Stimulated activated CD4-positive, alpha-beta T cell treated with anti-CD3 and anti-CD28 coated beads, Interleukin-4, amount 100 ng/mL, for 1 hour (primary cell): ENCODE results near the gene SLC22A2.
"Not testable (repeated sequence)": the region's sequence is repeated elsewhere in the genome, so short reads cannot be mapped to it uniquely, and the experiment has no call there.

Source experiments
- DNase-seq: peaks from one replicate; pipeline ENCODE4 v3.0.0-alpha.2; 2020

The SLC22A2 gene

DNA sequence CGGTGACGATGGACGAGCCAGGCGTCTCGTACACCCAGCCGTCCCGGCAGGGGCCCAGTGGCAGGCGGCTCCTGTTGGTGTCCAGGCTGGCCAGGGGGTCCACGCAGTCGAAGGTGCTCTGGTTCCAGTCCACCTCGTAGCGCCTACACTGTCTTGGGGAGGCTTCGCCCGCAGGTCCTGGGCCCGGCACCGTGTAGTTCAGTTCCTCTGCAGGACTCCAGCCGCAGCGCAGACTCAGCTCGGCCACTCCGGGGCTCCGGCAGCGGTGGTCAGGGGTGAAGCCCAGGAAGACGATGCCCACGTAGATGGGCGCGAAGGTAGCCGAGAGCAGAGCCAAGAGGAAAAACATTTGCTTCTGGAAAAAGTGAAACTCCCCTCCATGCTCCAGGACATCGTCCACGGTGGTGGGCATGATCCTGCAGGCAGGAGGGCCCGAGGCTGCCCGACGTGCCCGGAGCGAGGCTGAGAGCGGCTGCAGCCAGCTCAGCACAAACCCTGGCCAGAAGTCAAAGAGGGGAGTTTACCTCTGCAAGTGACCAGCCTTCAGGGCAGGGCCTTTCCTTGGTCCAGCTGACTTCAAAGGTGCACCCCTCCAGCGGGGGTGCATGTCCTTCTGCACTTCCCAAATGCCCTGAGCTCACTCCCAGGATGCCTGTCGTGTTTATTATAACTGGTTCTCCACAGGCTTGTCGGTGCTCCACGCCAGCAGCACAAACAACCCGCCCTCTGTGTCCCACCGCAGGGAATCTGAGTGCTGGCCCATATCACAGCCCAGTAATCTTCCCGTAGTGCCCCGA is at the start of gene SLC22A2:
Gene SLC22A2, minus strand, starts transcription at position 476 of the 797 bp plus-strand sequence. Its CDS starts 64 bp downstream, at position 412.
- no peak for DNase-seq

DNA sequence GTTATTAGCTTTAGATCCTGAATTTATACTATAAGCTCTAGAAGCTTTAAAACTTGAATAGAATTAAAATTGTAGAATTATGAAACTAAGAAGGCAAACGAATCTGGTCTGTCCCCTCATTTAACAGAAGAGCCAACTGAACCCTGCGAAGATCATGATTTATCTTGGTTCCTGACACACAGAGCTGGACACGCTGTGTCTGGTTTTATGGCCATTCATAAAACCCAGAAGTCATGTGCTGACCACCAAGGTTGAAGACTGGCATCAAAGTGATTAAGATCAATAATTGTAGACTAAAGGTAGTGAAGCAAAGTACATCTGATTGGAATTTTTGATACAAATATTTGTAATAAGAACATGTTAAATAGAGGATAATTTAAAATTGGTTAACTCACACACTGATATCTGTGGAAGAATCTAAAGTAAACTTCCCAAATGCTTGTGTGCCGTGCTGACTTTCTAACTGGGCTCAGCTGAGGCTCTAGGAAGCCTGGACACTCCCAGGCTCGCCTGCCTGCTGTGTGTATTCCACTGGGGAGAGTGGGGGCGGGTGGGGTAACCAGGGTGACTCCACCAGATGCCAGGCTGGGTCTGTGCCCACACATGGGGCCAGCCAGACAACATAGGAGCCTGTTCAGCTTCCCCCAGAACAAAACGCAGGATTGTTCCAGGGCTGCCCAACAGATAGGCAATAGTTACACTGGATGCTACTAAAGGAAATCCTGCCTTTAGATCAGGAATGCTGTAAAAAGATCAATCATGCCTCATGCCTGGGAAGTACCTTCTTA is 47.5 kb upstream of the SLC22A2 start:
- DNase-seq, result no peak

DNA sequence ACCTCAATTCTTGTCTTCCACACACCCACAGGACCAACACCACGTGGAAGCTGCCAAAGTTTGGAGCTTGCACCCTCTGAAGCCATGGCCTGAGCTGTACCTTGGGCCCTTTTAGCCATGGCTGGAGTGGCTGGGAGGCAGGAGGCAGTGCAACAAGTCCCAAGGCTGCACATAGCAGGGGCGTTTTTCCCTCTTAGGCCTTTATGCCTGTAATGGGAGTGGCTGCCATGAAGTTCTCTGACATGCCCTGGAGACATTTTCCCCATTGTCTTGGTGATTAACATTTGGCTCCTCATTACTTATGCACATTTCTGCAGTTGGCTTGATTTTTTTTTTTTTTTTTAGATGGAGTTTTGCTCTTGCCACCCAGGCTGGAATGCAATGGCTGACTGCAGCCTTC is 45.2 kb upstream of the SLC22A2 start:
- DNase-seq, result no peak

DNA sequence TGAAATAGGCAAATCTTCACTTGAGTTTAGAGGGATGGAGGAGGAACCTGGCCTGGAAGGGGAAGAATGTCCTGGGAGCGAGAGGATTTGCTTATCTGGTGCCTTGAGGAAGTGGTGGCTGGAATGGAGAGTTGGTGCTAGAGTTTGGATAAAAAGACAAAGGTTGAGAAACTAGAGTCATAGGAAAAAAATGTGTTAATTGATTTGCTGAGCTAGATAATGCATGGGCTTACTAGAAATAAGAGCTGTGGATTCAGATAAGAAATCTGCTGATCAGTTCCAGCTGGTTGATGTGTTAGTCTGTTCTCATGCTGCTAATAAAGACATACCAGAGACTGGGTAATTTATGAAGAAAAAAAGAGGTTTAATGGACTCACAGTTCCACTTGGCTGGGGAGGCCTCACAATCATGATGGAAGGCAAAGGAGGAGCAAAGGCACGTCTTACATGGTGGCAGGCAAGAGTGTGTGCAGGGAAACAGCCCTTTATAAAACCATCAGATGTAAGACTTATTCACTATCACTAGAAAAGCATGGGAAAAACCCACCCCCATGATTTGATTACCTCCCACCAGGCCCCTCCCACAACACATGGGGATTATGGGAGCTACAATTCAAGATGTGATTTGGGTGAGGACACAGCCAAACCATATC is 43.9 kb upstream of the SLC22A2 start:
- not testable (repeated sequence) for DNase-seq

DNA sequence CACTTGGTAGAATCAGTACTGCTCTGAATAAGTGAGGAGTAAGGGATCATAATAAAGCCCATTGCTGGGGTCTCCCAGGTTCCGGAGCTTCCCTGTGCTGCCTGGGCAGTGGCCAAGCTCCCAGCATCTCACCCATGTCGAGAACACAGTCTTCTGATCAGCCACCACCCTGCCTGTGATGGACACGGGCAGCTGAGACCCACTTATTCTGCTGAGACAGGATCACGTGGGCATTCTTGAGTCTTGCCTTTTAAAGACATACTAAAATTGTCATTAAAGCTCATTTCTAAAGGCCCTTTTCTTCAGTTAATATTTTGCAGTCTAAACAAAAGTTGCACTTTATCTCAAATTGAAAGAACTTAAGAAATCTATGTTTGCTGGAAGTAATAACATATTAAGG is 42.7 kb upstream of the SLC22A2 start:
- no peak for DNase-seq

DNA sequence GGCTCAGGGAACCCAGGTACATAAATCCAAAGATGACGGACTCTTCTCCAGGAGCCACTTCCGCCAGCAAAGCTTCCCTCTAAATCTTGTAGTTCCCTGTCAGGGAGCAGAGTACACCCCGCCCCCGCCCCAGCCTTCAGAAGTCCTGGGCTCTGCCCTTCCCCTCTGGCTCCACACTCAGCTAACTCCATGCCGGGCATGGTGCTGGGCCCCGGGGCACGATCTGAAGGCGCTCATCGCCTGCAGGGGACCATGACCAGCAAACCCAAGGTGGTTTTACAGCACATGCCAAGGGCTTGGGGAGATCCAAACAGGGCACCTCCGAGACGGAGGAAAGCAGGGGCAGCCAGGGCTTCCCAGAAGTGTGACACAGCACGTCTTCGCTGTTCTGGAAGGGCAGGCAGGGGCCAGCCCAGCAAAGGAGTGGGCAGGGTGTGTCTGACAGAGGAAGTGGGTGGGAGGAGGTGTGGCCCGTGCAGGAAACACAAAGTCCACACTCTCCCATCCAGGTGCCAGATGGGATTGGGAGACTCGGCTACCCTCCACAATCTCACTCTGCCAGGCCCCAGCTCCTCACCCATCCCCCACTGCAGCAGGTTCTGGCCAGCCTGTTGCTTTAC is 41.6 kb upstream of the SLC22A2 start:
- no peak for DNase-seq

DNA sequence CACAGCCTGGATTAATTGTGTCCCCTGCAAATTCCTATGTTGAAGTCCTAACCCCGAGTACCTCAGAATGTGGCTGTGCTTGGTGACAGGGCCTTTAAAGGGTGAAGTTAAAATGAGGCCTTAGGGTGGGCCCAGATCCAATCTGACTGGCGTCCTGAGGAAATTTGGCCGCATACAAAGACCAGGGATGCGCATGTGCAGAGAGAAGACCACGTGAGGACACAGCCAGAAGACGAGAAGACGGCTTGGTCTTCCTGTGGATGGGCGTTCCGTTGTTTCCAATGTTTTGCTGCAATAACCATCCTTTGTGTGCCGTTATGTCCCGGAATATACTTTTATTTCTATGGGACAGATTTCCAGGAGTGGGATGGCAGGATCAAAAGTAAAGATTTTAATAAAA is 40.9 kb upstream of the SLC22A2 start:
- DNase-seq, result no peak

DNA sequence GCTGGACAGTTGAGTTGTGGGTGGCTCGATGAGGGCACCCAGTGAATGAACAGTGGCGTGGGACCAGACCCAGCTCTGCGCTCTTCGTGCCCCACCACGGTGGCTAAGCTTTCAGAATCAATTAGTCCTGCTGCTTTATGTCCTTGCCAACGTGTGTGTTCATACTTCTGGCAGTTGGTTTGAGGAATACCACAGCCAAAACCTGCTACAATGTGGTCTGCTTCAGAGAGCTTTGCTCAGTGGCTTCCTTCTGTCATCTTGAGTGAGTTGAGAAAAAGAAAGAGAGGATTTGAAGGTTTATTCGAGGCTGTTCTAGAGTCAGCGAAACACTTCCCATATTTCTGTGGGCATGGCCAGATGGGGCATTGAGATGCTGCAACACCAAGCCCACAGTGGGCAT is 39.5 kb upstream of the SLC22A2 start:
- no peak for DNase-seq

DNA sequence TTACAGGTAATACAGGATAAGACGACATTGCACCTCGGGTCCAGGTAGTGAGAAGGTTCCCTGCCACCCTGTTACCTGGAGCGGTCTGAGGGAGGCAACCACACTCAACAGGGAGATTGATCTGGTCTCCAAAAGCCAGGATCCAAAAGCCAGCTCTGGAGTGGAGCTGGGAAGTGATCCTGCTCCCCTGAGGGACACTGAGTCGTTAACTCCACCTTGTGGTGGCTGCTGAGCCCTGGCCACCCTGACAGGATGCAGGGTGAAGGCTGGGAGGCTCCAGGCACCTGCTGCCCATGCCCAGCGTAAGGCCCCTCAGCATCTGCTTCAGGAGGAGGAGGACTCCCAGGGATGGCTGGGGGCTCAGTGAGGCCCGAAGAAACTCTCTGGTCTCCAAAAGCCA is 38.7 kb upstream of the SLC22A2 start:
- no peak for DNase-seq

DNA sequence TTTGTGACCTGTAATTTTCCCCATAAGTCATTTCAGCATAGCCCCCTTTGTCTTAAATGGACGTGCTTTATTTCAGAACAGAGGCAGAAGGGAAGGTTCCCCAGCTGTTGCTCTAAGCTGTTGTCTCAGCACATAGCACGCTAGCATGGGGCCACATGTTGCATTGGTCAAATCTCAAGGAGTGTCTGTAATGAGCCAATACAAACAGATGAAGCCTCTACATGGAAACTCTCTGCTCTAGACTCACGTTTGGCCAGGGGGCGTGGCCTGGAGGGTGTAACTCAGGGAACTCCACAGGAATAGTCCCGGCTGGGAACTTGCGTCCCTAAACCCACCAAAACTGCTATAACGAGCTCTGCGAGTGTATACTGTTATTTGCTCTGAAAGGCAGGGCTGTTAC is 35.2 kb upstream of the SLC22A2 start:
- DNase-seq, result no peak

DNA sequence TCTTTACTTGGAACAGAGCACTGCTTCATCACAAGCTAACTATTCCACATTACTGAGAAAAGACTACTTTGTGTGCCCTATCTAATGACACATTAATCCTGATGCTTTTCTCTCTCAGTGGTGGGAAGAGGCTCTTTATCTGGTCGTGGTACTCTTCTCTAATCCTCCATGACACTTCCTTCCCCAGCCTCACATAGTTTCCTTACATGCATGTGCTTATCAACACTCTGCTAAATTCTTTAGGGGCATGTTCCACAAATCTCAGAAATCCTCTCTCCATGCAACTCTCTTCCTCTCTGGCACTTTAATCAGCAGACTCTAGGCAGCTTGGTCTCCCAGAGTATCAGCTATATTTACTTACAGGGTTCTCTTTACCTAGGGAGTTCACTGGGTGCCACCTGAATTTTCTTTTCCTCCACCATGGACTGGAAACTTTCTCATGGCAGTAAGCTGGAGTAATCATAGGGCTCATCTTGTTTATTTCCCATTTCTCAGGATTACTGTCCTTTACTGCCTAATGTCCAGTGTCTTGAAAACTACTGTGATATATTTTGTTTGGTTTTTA is 27.0 kb upstream of the SLC22A2 start:
- DNase-seq, result no peak

DNA sequence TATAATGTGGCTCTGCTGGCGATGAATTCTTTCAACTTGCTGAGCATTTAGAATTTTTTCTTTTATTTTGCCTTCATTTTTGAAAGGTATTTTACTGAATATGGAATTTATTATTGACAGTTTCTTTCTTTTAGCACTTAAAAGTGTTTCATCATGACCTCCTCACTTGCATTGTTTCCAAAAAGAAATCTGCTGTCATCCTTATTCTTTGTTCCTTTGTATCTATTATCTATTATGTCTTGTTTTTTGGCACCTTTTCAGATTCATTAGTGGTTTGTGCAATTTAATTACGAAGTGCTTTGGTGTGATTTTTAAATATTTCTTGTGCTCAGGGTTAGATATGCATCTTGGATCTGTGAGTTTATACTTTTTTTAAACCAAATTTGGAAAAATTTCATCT is 26.0 kb upstream of the SLC22A2 start:
- DNase-seq, result no peak

DNA sequence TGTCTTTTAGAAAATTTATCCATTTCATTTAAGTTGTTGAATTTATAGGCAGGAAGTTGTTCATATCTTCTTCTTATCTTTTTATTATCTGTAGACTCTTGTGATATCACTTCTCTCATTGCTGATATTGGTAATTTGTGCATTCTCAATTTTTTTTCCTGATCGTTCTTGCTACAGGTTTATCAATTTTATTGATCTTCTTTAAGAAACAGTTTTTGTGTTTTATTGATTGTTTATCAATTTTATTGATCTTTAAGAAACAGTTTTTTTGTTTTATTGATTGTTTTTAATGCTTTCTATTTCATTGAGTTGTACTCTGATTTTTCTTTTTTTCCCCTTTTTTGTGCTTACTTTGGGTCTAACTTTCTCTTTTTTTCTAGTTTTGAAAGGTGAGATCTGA is 23.8 kb upstream of the SLC22A2 start:
- no peak for DNase-seq

DNA sequence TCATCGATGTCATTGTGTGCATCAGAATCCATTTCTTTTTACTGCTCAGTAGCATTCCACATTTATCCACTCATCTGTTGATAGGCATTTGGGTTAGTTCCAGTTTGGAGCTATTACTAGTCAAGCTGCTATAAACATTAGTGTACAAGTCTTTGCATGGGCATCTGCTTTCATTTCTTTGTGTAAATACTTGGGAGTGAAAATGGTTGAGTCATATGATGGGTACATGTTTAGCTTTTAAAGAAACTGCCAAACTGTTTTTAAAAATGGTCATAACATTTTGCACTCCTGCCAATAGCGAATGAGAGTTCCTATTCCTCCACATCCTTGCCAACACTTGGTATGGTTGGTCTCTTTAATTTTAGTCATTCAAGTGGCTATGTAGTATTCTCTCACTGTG is 21.2 kb upstream of the SLC22A2 start:
- no peak for DNase-seq

DNA sequence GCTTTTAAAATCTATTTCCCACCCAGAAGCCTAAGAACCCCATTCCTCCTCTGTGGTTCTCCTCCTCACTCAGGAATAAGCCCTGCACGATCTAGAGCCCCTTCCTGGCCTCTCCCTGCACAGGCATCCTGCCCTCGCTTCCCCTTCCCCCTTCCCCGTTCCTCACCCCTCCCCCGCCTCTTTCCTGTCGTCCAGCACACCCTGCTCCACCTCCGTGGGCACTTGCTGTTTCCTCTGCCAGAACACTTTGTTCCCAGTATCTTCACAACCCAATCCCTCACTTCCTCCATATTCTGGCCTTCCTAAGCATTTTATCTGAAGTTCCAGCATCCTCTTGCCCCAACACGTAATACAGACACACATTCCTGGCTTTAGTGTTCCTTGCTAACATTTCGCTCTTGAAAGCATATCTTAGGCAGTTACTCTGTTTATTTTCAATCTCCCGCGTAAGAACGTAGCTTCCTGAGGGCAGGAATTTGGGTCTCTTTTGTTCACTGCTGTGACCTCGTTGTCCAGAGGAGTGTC is 20.2 kb upstream of the SLC22A2 start:
- DNase-seq, result no peak

DNA sequence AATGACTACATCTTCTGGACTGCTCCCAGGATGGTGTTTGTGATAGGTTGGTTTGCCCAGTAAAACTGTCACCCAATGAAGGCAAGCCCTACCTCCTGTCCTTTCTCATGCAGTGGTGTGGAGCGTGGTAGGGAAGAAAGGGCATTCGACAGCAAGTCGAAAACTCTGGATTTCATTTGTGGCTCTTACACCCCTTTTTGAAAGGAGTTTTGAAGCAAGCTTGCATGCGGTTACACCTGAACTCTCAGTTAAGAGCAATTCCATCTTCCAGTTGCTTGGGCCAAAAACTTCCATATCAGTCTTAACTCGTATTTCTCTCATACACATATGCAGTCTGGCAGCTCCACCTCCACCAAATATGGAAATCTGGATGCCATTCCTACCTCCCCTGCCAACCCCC is 19.7 kb upstream of the SLC22A2 start:
- DNase-seq, result no peak

DNA sequence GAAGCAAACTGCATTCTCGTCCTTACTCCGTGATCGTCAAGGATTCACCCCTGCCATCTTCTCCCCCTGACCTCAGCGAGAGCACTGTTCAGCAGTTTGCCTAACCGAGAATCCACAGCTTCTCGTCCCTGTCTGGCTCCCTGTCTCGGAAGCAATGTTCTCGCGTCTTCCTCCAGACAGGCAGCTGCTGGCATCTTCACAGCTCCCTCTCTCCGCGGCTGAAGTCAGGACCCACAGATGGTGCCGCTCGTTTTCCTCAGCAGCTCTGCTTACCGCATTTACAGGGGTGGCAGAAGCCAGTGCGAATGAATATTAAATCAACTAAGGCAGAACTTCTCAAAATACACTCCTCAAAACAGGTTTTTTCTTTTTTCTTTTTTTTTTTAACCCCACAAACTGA is 18.9 kb upstream of the SLC22A2 start:
- DNase-seq, result no peak

DNA sequence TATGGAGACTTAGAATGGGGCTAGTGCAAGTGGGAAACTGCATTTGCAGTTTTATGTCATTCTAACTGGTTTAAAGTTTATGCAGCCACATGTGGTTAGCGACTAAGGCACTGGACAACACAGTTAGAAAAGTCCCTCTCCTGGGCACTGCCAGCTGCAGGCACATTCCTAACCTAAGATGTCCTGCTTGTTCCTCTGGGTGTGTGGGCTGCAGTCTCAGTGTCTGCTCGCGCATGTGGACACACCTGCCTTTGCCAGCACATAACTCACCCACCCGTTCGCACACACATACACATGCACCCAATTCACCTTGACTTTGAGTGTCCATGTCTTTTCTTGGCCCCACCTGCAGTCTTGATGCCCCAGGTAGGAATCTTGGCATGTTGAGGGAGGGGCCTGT is 18.5 kb upstream of the SLC22A2 start:
- DNase-seq, result no peak

DNA sequence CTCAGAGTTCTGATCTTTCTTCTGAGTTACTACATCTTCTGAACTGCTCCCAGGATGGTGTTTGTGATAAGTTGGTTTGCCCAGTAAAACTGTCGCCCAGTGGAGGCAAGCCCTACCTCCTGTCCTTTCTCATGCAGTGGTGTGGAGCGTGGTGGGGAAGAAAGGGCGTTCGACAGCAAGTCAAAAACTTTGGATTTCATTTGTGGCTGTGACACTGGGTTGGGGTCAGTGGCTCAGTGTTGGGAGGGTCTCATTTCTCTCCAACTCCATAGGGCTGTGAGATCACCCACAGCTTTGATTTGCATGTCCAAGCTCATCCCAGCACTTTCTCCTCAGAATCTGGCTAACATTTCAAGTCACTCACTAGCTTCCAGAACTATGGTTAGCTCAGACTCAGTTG is 17.5 kb upstream of the SLC22A2 start:
- DNase-seq, result no peak

DNA sequence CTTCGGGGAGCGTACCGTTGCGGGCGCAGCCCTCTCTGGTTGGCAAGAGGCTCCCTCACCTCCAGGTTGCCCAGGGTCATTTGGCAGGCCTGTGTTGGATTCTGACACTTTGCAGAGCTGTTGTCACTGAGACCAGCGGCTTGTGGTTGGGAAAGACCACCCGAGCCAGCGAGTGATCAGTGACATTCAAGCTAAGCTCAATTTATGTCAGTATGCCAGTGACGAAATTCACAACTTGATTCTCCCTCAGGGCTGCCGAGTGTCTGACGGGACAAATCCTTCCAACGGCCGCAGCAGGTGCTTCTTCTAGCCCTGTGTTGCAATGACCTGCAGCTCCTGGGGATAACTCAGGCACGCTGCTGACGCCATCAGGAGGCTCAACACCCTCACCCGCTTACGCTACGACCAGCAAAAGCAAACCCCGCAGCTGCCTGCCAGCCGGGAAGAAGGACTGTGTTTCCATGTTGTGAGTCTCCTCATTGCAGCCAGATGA is 16.9 kb upstream of the SLC22A2 start:
- DNase-seq, result no peak

DNA sequence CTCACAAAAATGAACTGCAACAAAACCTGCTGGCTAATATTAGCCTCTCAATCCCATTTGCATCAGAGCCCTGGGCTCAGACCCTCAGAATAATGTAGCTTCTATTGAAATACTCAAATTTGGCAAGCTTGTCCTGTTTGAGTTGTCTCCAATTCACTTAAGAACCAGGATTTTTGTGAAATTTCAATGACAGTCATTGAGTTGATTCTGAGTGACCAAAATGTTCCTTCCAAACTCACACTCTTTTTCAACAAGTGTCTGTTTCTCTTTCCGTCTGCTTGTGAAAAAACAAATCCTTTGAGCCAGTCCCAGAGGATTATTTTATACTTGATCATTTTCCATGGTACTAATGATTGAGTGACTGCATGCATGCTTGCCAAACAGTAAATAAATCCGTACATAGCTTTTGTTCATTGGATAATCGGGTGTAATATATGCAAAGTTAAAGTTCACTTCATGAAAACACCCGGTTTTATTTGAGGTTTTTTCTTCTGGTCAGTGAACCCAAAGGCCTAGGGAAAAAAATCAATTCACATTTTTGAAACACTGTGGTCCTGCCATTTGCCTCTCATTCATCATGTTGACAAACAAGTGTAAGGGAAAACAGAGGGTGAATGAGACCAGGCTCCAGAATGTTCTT is 16.4 kb upstream of the SLC22A2 start:
- no peak for DNase-seq

DNA sequence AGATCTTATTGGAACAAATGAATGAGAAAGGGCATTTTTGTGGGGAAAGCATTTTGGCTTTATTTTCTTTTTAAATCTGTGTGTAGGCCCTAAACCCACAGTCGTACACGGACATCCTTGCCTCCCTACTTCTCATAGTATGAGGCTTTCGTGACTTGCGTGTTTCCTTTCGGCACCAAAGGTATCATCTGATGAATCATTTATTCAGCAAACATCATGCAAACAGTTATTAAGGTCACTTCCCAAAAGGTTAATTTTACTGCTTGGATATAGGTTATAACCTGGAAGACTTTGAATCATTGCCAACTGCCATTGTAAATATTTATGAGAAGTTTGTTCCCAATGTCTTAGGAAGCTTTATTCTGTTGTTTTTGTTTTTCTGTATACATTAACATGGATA is 15.1 kb upstream of the SLC22A2 start:
- no peak for DNase-seq
